CD8-positive, alpha-beta memory T cell (primary cell): Measurements from ENCODE around the gene NR1D1. TPM values are rescaled to one million over a fixed set of nuclear protein-coding genes. Genes with fewer than 3 reads are reported as not detected.

Experiments
- CTCF ChIA-PET: fragments of 350-600 bp; sonication (Branson Sonifier 250); formaldehyde crosslinking; loops from one replicate; lab custom pipeline; 2021; ENCODE audit warnings: antibody characterized with exemption; lab: Charles Lee
- POLR2A ChIA-PET: fragments of 350-600 bp; sonication (Branson Sonifier 250); formaldehyde crosslinking; loops from one replicate; lab custom pipeline; 2021; ENCODE audit warnings: antibody characterized with exemption; lab: Charles Lee
- DNase-seq, 5 donors: peaks; one replicate each; pipeline versions ENCODE4 v3.0.0 to v3.0.0-alpha.2; 2020 to 2022; ENCODE audit warnings: mixed read lengths in 1 of 5
- H3K27ac ChIP-seq: one replicate; pipeline ENCODE4 v1.7.0; 2013; ENCODE audit warnings: low read depth, mild to moderate bottlenecking, low read length, moderate library complexity
- H3K27me3 ChIP-seq: 2 replicates; pipeline ENCODE4 v1.7.0; 2013; ENCODE audit warnings: low read length, mild to moderate bottlenecking; ENCODE audit not compliant: insufficient read depth, poor library complexity, severe bottlenecking
- H3K36me3 ChIP-seq: 2 replicates; pipeline ENCODE4 v1.7.0; 2013; ENCODE audit warnings: mild to moderate bottlenecking, low read length, moderate library complexity; ENCODE audit not compliant: insufficient read depth
- H3K4me1 ChIP-seq: 2 replicates; pipeline ENCODE4 v1.7.0; 2013; ENCODE audit warnings: mild to moderate bottlenecking, low read length, moderate library complexity; ENCODE audit not compliant: insufficient read depth
- H3K4me3 ChIP-seq: 2 replicates; pipeline ENCODE4 v1.7.0; 2013; ENCODE audit warnings: mild to moderate bottlenecking, low read length
- H3K9me3 ChIP-seq: 2 replicates; pipeline ENCODE4 v1.7.0; 2013; ENCODE audit warnings: mild to moderate bottlenecking, low read length
- H3K27ac Mint-ChIP-seq, 8 donors: one replicate each; pipeline ENCODE4 v1.8.0; 2020 to 2021; ENCODE audit warnings: mixed read lengths in 8 of 8, mild to moderate bottlenecking in 6 of 8, inconsistent platforms in 3 of 8, moderate library complexity in 3 of 8
- H3K27me3 Mint-ChIP-seq, 2 donors: one replicate each; pipeline ENCODE4 v1.8.0; 2020 to 2021; ENCODE audit warnings: mixed read lengths in 2 of 2, mild to moderate bottlenecking in 1 of 2, moderate library complexity in 1 of 2
- H3K36me3 Mint-ChIP-seq, 3 donors: one replicate each; pipeline ENCODE4 v1.8.0; 2020 to 2021; ENCODE audit warnings: mixed read lengths in 3 of 3, inconsistent platforms in 1 of 3, mild to moderate bottlenecking in 1 of 3
- H3K4me1 Mint-ChIP-seq, 3 donors: one replicate each; pipeline ENCODE4 v1.8.0; 2020 to 2021; ENCODE audit warnings: mixed read lengths in 3 of 3, inconsistent platforms in 1 of 3, mild to moderate bottlenecking in 1 of 3
- H3K4me3 Mint-ChIP-seq, 7 donors: one replicate each; pipeline ENCODE4 v1.8.0; 2020 to 2021; ENCODE audit warnings: mixed read lengths in 7 of 7, mild to moderate bottlenecking in 6 of 7, moderate library complexity in 4 of 7, inconsistent platforms in 2 of 7
- H3K9me3 Mint-ChIP-seq, 5 donors: one replicate each; pipeline ENCODE4 v1.8.0; 2020 to 2022; ENCODE audit warnings: mixed read lengths in 5 of 5, mild to moderate bottlenecking in 3 of 5, moderate library complexity in 2 of 5, inconsistent platforms in 1 of 5
- polyA plus RNA-seq: library from polyadenylated mRNA; unstranded; fragments of 300-500 nt; fragmentation: Illumina TruSeq; gene quantifications from one replicate; pipeline ENCODE4 v1.2.3, GENCODE V29; 2021
- total RNA-seq, 2 experiments: library from RNA; stranded (reverse); gene quantifications; one replicate each; pipeline ENCODE4 v1.2.3, GENCODE V29; 2021

NR1D1 gene
- total and polyA plus RNA-seq, 3 experiments from 2014 or later, result 10.0 to 10.4 (median 10.2) TPM

DNA sequence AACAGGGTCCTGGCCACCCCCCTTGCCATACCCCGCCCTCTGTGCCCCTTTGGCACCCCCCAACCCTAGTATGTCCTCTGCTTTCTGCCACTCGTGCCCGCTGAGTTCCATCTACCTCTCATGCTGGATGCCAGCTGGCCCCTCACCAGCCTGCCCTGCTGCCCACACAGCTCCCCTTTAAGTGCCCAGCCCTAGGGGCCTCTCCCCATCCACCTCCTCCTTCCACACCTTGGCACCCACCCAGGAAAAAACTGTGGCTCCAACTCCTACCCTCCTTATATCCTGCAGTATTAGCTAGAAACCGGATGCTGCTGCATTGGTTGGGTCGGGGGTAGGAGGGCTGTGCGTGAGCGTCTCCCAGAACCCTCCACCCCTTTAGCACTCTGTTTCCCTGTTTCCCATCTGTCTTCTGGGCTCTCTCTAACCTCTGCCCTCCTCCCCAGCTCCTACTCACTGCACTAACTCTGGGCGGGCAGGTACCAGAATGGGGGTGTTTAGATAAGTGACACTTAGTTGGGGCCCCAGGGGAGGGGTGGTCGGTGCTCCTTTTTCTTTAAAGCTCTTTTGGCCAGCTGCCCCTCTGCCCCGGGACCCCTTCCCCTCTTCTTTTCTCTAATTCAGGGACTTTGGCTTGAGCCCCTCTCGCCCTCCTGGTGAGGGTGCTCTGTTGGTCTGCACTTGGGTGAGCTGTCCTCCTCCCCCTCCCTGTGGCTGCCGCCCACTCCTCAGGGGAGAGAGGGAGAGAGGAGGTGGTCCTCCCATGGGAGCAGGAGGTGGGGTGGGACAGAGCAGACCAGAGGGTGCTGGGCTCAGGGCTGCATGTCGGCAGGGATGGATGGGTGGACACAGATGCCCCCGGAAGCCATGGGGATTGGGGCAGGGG lies 9.9 kb downstream of the NR1D1 start:
- Histone ChIP-seq H3K9me3 (no peaks in the 10 kb centered on the region), H3K4me3 (no peak overlapping the region), H3K27me3 (no peaks in the 10 kb centered on the region), H3K4me1 (peaks cover 23% of the 10 kb centered on the region), H3K27ac (no peak overlapping the region), H3K36me3 (peaks cover 38% of the 10 kb centered on the region)
- Mint-ChIP-seq H3K9me3 (no peaks in the 10 kb centered on the region), H3K36me3 (peaks cover 9 to 73% (median 12%) of the 10 kb centered on the region in 3 donors), H3K4me3 (no peak overlapping the region), H3K4me1 (peaks cover 16 to 35% (median 32%) of the 10 kb centered on the region in 3 donors), H3K27ac (peak overlapping the region in 3 of 8 donors; percentile 23 to 92 (median 88)), H3K27me3 (peaks cover 0 to 3% of the 10 kb centered on the region in 2 donors)
- ChIA-PET CTCF (interaction anchor here (1.3 to 3.8 kb wide), 4 partner anchors 10 to 22 kb away, joined by 3 to 18 read pairs (median 12); partner anchors contain the start of gene NR1D1), POLR2A (interaction anchor here (2.0 kb wide), 1 partner anchor 8 kb away, joined by 5 read pairs; no protein-coding TSS in a partner anchor)
- DNase-seq, result no peak

GRCh38 chr17:40089077-40089895 lies 11.1 kb downstream of the NR1D1 start:
- Histone ChIP-seq H3K27me3 (no peaks in the 10 kb centered on the region), H3K27ac (no peak overlapping the region), H3K9me3 (no peaks in the 10 kb centered on the region), H3K4me3 (no peak overlapping the region), H3K4me1 (peaks cover 12% of the 10 kb centered on the region), H3K36me3 (peaks cover 43% of the 10 kb centered on the region)
- ChIA-PET POLR2A (interaction anchor here (2.0 kb wide), 1 partner anchor 9 kb away, joined by 5 read pairs; no protein-coding TSS in a partner anchor), CTCF (interaction anchor here (1.1 to 3.8 kb wide), 4 partner anchors 10 to 23 kb away, joined by 3 to 18 read pairs (median 12); partner anchors contain the start of gene NR1D1)
- Mint-ChIP-seq H3K4me1 (peaks cover 8 to 23% (median 22%) of the 10 kb centered on the region in 3 donors), H3K27ac (peak overlapping the region in 2 of 8 donors; percentile 47 to 90), H3K27me3 (peaks cover 0 to 3% of the 10 kb centered on the region in 2 donors), H3K9me3 (no peaks in the 10 kb centered on the region), H3K4me3 (no peak overlapping the region), H3K36me3 (peaks cover 6 to 77% (median 15%) of the 10 kb centered on the region in 3 donors)
- DNase-seq, result no peak

- peaks cover 44% of the 10 kb centered on the region for H3K36me3 ChIP-seq
- no peak for DNase-seq
- Mint-ChIP-seq H3K36me3 (peaks cover 6 to 76% (median 11%) of the 10 kb centered on the region in 3 donors), H3K4me1 (peaks cover 5 to 13% (median 12%) of the 10 kb centered on the region in 3 donors), H3K27ac (peak overlapping the region in 3 of 8 donors; percentile 1 to 80 (median 47)), H3K27me3 (no peaks in the 10 kb centered on the region), H3K4me3 (no peak overlapping the region), H3K9me3 (no peaks in the 10 kb centered on the region)
- no peak overlapping the region for H3K4me3 ChIP-seq
- CTCF ChIA-PET, result interaction anchor here (1.1 to 3.8 kb wide), 5 partner anchors 9 to 24 kb away, joined by 3 to 18 read pairs (median 6); partner anchors contain the start of gene NR1D1
- POLR2A ChIA-PET, result no interaction called here
- H3K9me3 ChIP-seq, result no peaks in the 10 kb centered on the region
- no peaks in the 10 kb centered on the region for H3K27me3 ChIP-seq
- peaks cover 6% of the 10 kb centered on the region for H3K4me1 ChIP-seq
- H3K27ac ChIP-seq, result no peak overlapping the region
These were observed 12.3 kb downstream of the NR1D1 start for GRCh38 chr17:40087903-40088718.

GRCh38 chr17:40087049-40087794 lies 13.2 kb downstream of the NR1D1 start:
- peaks cover 6 to 71% (median 11%) of the 10 kb centered on the region in 3 donors for H3K36me3 Mint-ChIP-seq
- peak overlapping the region in 6 of 8 donors; percentile 1 to 78 (median 19) for H3K27ac Mint-ChIP-seq
- ChIA-PET POLR2A (interaction anchor here (0.9 to 1.1 kb wide), 2 partner anchors 13 to 24 kb away, joined by 3 to 4 read pairs; partner anchors contain the start of gene NR1D1), CTCF (interaction anchor here (1.0 to 3.8 kb wide), 15 partner anchors 8 to 98 kb away, joined by 3 to 23 read pairs (median 8); partner anchors contain the start of gene NR1D1)
- peaks cover 5 to 13% (median 12%) of the 10 kb centered on the region in 3 donors for H3K4me1 Mint-ChIP-seq
- H3K27ac ChIP-seq, result no peak overlapping the region
- no peaks in the 10 kb centered on the region for H3K27me3 ChIP-seq
- H3K9me3 Mint-ChIP-seq, result no peaks in the 10 kb centered on the region
- no peak overlapping the region for H3K4me3 ChIP-seq
- H3K9me3 ChIP-seq, result no peaks in the 10 kb centered on the region
- no peak overlapping the region for H3K4me3 Mint-ChIP-seq
- H3K27me3 Mint-ChIP-seq, result no peaks in the 10 kb centered on the region
- H3K36me3 ChIP-seq, result peaks cover 43% of the 10 kb centered on the region
- no peak for DNase-seq
- peaks cover 6% of the 10 kb centered on the region for H3K4me1 ChIP-seq

DNA sequence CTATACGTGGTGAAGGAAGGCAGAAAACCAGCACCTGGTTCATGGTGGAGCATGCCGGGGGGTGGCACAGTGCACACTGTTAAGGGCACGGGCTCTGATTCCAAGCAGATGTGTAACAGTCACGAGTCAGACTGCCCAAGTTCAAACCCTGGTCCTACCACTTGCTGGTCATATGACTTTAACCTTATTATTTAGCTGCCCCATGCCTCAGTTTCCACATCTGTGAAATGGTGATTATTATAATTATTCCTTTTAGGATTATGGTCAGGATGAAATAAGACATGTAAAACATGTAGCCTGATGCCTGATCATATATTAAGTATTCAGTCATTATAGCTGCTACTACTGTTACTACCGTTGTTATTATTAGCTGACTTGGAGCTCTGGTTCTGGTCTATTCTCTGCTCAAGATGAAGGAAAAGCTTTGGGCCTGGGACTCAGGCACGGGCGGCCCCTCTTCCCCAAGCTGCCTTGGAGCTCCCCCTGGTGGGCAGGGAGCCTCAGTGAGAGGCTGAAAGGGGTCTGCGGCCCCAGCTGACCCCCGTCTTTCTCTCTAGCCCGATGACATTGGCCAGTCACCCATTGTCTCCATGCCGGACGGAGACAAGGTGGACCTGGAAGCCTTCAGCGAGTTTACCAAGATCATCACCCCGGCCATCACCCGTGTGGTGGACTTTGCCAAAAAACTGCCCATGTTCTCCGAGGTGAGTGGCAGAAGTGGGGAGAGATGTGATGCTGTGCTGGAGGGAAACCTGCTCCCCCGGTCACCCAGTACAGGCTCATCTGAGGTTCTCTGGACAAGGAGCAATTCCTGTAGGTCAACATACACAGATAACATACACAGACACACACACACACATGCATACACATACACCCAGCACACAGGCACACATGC lies 14.0 kb downstream of the NR1D1 start:
- Mint-ChIP-seq H3K27me3 (no peaks in the 10 kb centered on the region), H3K36me3 (peaks cover 6 to 70% (median 11%) of the 10 kb centered on the region in 3 donors), H3K27ac (peak overlapping the region in 6 of 8 donors; percentile 11 to 78 (median 46)), H3K4me3 (no peak overlapping the region), H3K4me1 (peaks cover 5 to 13% (median 12%) of the 10 kb centered on the region in 3 donors), H3K9me3 (no peaks in the 10 kb centered on the region)
- peak in 4 of 5 donors; percentile 45 to 73 (median 54) for DNase-seq
- no peak overlapping the region for H3K27ac ChIP-seq
- peaks cover 6% of the 10 kb centered on the region for H3K4me1 ChIP-seq
- no peak overlapping the region for H3K4me3 ChIP-seq
- no peaks in the 10 kb centered on the region for H3K9me3 ChIP-seq
- no peaks in the 10 kb centered on the region for H3K27me3 ChIP-seq
- CTCF ChIA-PET, result interaction anchor here (0.7 to 3.1 kb wide), 23 partner anchors 9 to 99 kb away, joined by 3 to 23 read pairs (median 6); partner anchors contain the start of gene NR1D1
- POLR2A ChIA-PET, result interaction anchor here (0.8 to 1.1 kb wide), 4 partner anchors 14 to 37 kb away, joined by 3 to 11 read pairs (median 4); partner anchors contain the start of gene NR1D1
- peaks cover 43% of the 10 kb centered on the region for H3K36me3 ChIP-seq

- H3K4me3 ChIP-seq, result no peak overlapping the region
- peak overlapping the region in 1 of 8 donors; percentile 23 for H3K27ac Mint-ChIP-seq
- no peaks in the 10 kb centered on the region for H3K9me3 ChIP-seq
- no peaks in the 10 kb centered on the region for H3K27me3 ChIP-seq
- peaks cover 5 to 13% (median 12%) of the 10 kb centered on the region in 3 donors for H3K4me1 Mint-ChIP-seq
- H3K9me3 Mint-ChIP-seq, result no peaks in the 10 kb centered on the region
- no peak overlapping the region for H3K27ac ChIP-seq
- CTCF ChIA-PET, result interaction anchor here (1.0 to 3.1 kb wide), 6 partner anchors 9 to 107 kb away, joined by 3 to 23 read pairs (median 6); no protein-coding TSS in a partner anchor
- POLR2A ChIA-PET, result interaction anchor here (1.3 kb wide), 1 partner anchor 19 kb away, joined by 3 read pairs; no protein-coding TSS in a partner anchor
- peaks cover 6 to 65% (median 8%) of the 10 kb centered on the region in 3 donors for H3K36me3 Mint-ChIP-seq
- peaks cover 49% of the 10 kb centered on the region for H3K36me3 ChIP-seq
- DNase-seq, result no peak
- H3K4me3 Mint-ChIP-seq, result no peak overlapping the region
- H3K4me1 ChIP-seq, result peaks cover 6% of the 10 kb centered on the region
- no peaks in the 10 kb centered on the region for H3K27me3 Mint-ChIP-seq
These were observed 15.9 kb downstream of the NR1D1 start for GRCh38 chr17:40084477-40084876.
